ENCODE data around the gene DNAJC1.

Gene DNAJC1

GRCh38 chr10:21810582-21811244 is 192.8 kb downstream of the DNAJC1 start:
- no peak for TF ChIP-seq EZH2 (IDR thresholded peaks at IDR 0.05; ENCODE audit: borderline replicate concordance, low read length)
- TF ChIP-seq CTCF (IDR thresholded peaks at IDR 0.05; ENCODE audit: low read length) = no peak
- H3K9ac ChIP-seq (ENCODE audit: low read length) = no peak overlapping the region

GRCh38 chr10:21808550-21808949 is 195.0 kb downstream of the DNAJC1 start:
- H4K20me1 ChIP-seq (ENCODE audit: insufficient read depth, low read length) = no peaks in the 10 kb centered on the region
- H3K4me1 ChIP-seq (ENCODE audit: insufficient read depth, low read length, severe bottlenecking) = no peaks in the 10 kb centered on the region
- no peaks in the 10 kb centered on the region for H3K79me2 ChIP-seq (ENCODE audit: insufficient read depth, low read length)
- H3F3A ChIP-seq (ENCODE audit: insufficient read depth, low read length) = no peaks in the 10 kb centered on the region
- H3K27ac ChIP-seq (ENCODE audit: low read depth, low read length, poor library complexity, severe bottlenecking) = no peak overlapping the region
- TF ChIP-seq CTCF (IDR thresholded peaks at IDR 0.05; ENCODE audit: low read length) = no peak
- no peak for TF ChIP-seq EZH2 (IDR thresholded peaks at IDR 0.05; ENCODE audit: borderline replicate concordance, low read length)
- no peak overlapping the region for H2AFZ ChIP-seq (ENCODE audit: low read length)
- no peak overlapping the region for H3K4me2 ChIP-seq (ENCODE audit: low read length)
- H3K9ac ChIP-seq (ENCODE audit: low read length) = no peak overlapping the region
- no peak overlapping the region for H3K4me3 ChIP-seq (ENCODE audit: low read depth, low read length, poor library complexity, severe bottlenecking)
- no peaks in the 10 kb centered on the region for H3K9me3 ChIP-seq (ENCODE audit: low read length)
- H3K9me2 ChIP-seq (ENCODE audit: low read depth, low read length) = no peaks in the 10 kb centered on the region
- H3K36me3 ChIP-seq (ENCODE audit: insufficient read depth, low read length) = no peaks in the 10 kb centered on the region
- H3K27me3 ChIP-seq (ENCODE audit: insufficient read depth, low read length) = no peaks in the 10 kb centered on the region

More at GRCh38 chr10:21810582-21811244, 192.8 kb downstream of the DNAJC1 start:
- Histone ChIP-seq H3K4me3 (ENCODE audit: low read depth, low read length, poor library complexity, severe bottlenecking) (no peak overlapping the region), H3K36me3 (ENCODE audit: insufficient read depth, low read length) (no peaks in the 10 kb centered on the region), H3F3A (ENCODE audit: insufficient read depth, low read length) (no peaks in the 10 kb centered on the region), H2AFZ (ENCODE audit: low read length) (no peak overlapping the region), H3K27ac (ENCODE audit: low read depth, low read length, poor library complexity, severe bottlenecking) (no peak overlapping the region), H3K27me3 (ENCODE audit: insufficient read depth, low read length) (no peaks in the 10 kb centered on the region), H3K9me3 (ENCODE audit: low read length) (no peaks in the 10 kb centered on the region), H4K20me1 (ENCODE audit: insufficient read depth, low read length) (no peaks in the 10 kb centered on the region), H3K4me1 (ENCODE audit: insufficient read depth, low read length, severe bottlenecking) (no peaks in the 10 kb centered on the region), H3K9me2 (ENCODE audit: low read depth, low read length) (no peaks in the 10 kb centered on the region), H3K4me2 (ENCODE audit: low read length) (no peak overlapping the region), H3K79me2 (ENCODE audit: insufficient read depth, low read length) (no peaks in the 10 kb centered on the region)

- no peak for TF ChIP-seq EZH2 (IDR thresholded peaks at IDR 0.05; ENCODE audit: borderline replicate concordance, low read length)
- TF ChIP-seq CTCF (IDR thresholded peaks at IDR 0.05; ENCODE audit: low read length) = no peak
- Histone ChIP-seq H2AFZ (ENCODE audit: low read length) (no peak overlapping the region), H3F3A (ENCODE audit: insufficient read depth, low read length) (no peaks in the 10 kb centered on the region), H3K27me3 (ENCODE audit: insufficient read depth, low read length) (no peaks in the 10 kb centered on the region), H4K20me1 (ENCODE audit: insufficient read depth, low read length) (no peaks in the 10 kb centered on the region), H3K4me2 (ENCODE audit: low read length) (no peak overlapping the region), H3K79me2 (ENCODE audit: insufficient read depth, low read length) (no peaks in the 10 kb centered on the region), H3K9me2 (ENCODE audit: low read depth, low read length) (no peaks in the 10 kb centered on the region), H3K9me3 (ENCODE audit: low read length) (no peaks in the 10 kb centered on the region), H3K4me3 (ENCODE audit: low read depth, low read length, poor library complexity, severe bottlenecking) (no peak overlapping the region), H3K9ac (ENCODE audit: low read length) (no peak overlapping the region), H3K27ac (ENCODE audit: low read depth, low read length, poor library complexity, severe bottlenecking) (no peak overlapping the region), H3K36me3 (ENCODE audit: insufficient read depth, low read length) (no peaks in the 10 kb centered on the region), H3K4me1 (ENCODE audit: insufficient read depth, low read length, severe bottlenecking) (no peaks in the 10 kb centered on the region)
These were observed 196.3 kb downstream of the DNAJC1 start for GRCh38 chr10:21807180-21807579.
